Measurements from ENCODE around the gene MELTF.

MELTF gene

DNA sequence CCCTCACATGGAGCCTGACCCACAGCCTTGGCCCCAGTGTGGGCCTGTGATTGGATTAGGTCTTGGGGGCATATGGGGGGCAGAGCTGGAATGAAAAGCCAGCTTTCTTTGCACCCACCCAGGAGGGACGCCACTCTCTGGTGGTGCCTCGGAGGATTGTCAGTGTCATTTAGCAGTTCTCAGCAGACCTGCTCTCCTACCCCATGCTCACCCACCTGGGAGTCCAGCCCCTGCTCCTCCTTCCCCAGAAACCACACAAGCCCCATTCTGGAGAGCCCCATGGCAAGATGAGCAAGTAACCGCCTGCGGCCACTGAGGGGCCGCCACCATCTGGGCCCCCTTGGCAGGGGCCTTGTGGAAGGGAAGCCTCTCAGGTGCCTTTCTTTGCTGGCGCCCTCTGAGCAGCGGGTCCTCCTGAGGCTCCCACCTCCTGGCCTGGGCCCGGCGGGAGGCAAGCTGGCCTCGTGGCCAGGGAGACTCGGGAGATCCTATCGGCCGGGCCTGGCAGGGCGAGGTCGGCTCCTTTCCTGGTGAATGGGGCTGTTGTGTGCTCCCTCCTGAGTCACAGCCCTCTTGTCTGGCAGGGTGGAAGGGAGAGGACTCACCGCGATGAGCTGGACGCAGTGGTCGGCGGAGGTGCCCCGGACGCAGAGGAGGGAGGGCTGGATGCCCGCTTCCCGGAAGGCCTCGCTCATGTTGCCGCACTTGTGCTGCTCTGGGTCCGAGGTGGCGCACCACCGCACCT, 2.3 kb downstream of the MELTF start:
- DNase-seq (ENCODE audit: low spot score), result no peak

GRCh38 chr3:197026481-197026866, 3.1 kb downstream of the MELTF start:
- no peak for DNase-seq (ENCODE audit: low spot score)

DNA sequence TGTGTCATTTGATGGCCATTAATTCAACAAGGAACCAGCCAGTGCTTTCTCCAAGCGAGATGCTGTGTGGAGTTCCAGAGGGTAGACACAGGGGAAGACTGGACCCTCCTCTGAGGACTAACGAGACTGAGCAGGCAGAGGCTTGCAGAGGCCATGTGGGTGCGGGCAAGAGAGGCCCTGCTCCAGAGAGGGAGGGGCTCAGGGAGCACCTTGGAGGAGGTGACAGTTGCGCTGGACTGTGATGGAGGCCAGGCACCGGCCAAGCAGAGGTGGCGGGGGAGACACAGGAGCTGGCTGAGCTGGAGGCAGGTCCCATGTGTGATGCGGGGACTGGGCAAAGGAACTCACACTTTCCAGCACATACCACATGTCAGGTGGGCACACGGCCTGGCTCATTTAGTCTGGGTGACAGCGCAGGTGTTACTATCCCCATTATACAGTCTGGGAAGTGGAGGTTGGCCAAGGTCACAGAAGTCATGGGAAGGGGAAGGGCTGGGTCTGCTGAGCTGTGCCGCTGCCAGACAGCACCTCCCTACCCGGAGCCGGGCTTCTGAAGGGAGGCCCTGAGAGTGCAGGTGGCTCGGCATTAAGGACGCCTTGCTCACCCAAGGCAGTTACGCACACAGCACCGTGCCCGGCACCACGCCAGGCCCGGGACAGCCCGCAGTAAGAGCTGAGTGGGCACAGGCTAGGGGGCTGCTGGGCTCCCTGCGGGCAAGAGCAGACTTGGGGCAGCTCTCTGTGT, 3.7 kb downstream of the MELTF start:
- DNase-seq (ENCODE audit: low spot score), result no peak

DNA sequence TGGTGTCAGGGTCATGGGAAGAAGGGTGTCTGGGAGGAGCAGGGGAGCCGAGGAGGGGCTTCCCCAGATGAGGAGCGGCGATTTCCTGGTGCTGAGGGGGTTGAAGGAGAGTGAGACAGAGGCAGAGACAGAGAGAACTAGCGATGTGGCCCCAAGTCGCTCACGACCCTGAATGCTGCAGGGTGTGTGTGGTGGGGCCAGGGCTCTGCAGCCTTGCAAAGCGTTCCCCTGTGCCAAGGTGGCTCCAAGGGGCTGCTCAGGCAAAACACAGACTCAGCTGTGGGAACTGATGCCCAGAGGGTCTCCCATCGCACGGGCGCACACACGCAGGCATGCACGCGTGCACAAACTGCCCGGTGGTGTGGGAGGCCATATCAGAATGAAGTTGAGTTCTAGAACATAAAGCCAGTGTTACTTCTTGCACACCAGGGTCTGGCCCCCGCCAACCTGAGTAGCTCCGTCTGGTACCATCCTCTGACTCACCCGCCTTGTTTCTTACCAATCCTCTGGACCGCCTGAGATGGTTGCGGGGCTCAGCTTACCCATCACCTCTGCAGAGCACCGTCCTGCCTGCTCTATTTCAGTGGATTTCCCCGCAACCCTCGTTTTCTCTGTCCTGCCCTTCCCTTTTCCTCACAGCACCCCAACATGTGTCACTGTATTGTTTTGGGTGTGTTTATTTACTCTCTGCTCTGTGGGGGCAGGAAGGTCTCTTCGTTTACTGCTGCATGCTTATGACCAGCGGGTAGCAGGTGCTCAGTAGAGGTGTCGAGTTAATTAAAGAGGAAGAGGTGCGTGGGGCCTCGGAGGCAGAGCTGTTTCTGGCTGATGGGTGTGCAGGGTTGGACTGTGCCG, 4.5 kb downstream of the MELTF start:
- DNase-seq (ENCODE audit: low spot score), result no peak

DNA sequence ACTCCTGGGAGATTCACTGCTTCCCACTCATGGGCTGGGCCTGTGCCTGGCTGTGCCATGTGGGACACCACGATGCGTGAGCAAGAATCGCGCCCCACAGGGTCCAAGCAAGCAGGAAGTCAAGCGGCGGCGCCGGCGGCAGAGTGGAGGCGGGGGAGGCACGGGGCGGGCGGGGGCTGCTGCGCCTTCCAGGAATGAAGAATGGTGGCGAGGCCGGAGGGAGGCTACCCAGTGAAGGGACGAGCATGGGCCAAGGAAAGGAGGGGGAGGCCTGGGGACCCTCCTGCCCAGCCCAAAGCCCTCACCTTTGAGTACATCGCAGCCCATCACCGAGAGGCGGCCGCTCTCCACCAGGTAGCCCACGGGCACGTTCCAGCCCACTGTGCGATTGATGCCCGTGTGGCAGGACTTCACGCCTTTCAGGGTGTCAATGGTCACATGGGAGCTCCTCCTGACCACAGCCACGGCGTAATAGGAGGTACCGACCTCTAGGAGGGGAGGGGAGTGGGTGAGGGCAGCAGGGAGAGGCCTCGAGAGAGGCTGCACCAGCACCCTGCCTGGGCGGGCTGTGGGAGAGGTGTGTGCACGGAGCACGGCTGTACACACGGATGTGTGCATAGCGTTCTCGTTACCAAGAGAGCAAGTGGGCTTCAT, 5.5 kb downstream of the MELTF start:
- DNase-seq (ENCODE audit: low spot score), result no peak

- DNase-seq (ENCODE audit: low spot score), result no peak
Measured at GRCh38 chr3:197023241-197023997, 6.2 kb downstream of the MELTF start.

DNA sequence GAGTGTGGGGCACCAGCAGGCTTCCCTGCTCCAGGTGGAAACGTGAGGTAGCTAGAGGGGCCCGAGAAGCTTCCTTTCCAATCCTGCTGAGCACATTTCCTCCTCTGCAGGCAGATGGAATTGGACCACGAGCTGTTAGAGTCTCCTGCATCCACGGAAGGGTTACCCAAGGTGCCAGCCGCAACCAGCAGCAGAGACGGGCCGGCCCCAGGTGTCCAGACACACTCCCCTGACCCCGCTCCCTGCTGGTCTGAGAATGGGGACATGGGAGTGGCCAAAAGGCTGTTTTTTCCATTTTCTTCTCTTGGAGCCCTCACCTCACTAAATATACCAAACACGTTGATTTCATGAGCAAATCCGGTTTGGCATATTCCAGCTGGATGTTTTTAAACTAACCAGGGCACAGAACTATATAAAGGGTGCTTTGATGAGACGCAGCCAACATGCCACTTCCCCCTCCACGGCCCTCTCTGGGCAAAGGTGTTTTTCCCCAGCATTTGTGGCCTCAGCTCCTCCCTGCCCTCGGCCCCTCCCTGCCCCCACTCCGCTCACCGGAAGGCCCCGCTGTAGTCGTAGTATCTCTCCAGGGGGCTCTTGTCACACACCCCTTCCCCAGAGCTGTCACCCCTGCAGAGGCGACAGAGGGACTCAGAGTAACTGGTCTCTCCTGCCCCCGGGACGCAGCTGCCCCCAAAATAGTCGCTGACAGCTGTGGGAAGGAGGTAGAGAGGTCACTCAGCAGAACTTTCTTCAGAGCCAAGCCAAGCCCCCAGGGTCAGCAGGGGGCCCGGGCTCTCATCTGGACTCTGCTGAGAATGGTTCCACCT, 7.0 kb downstream of the MELTF start:
- DNase-seq (ENCODE audit: low spot score), result no peak

GRCh38 chr3:197021729-197022404, 7.8 kb downstream of the MELTF start:
- DNase-seq (ENCODE audit: low spot score), result no peak

- no peak for DNase-seq (ENCODE audit: low spot score)
Measured at GRCh38 chr3:197021231-197021630, 8.4 kb downstream of the MELTF start.

- DNase-seq (ENCODE audit: low spot score), result no peak
Measured at GRCh38 chr3:197019535-197019934, 10.1 kb downstream of the MELTF start.

DNA sequence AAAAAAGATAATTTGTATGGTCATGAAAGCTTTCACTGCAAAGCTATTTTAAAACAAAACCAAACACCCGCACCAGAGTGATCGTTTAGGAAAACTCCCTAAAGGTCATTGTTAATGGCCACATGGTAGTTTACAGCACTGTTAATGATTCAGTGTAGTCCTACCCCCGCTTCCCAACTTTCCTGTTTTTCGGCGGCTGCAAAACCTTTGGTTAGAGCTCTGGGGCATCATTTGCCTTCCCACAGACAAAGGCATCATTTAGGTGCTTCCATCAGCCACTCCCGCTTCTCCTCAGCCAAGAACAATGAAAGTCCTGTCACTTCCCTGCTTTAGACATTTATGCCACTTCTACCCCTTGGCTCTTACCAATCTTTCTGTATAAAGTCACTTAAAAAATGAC, 10.6 kb downstream of the MELTF start:
- DNase-seq (ENCODE audit: low spot score), result no peak

DNA sequence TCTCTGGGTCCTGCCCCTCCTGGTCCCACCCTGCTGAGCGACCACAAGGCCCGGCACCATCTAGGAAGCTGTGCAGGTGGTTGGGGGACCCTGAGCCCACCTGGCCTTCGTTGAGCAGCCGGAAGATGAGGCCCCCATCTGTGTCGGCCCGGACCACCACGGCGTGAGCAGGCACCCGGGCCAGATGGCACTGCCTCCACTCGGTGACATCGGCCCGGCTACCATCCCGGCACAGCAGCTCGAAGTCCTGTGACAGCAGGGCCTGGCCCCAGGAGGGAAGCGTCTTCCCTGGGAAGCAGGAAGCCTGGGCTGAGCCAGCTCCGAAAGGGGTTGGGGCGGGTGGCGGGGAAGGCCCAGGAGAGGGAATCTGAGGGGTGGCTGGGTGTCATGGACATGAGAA, 12.6 kb downstream of the MELTF start:
- DNase-seq (ENCODE audit: low spot score), result no peak

GRCh38 chr3:197015790-197016736, 13.6 kb downstream of the MELTF start:
- no peak for DNase-seq (ENCODE audit: low spot score)

GRCh38 chr3:197014942-197015575, 14.6 kb downstream of the MELTF start:
- DNase-seq (ENCODE audit: low spot score), result no peak

GRCh38 chr3:197014024-197014423, 15.6 kb downstream of the MELTF start:
- DNase-seq (ENCODE audit: low spot score), result no peak

DNA sequence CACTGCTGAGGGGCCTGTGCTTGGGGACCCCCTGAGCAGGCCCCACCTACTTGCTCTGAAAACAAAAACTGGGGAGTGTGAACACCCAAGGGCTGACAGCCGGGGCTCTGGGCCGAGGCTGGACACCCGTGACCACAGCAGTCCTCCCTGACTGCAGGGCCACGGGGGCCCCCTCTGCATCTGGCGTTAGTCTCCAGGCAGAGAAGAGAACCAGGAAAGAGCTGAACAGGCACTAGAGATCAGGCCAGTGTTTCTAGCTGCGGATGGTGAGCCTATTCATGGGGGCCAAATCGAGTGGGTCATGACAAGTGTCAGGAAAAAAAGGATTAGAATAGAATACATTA, 17.1 kb downstream of the MELTF start:
- no peak for DNase-seq (ENCODE audit: low spot score)

GRCh38 chr3:197011780-197012539, 17.7 kb downstream of the MELTF start:
- no peak for DNase-seq (ENCODE audit: low spot score)

Measured in kidney capillary endothelial cell (primary cell).